Mucosa of rectum (tissue), 2 donors: ENCODE data around the gene TRIM62.
"Not testable (repeated sequence)": the region's sequence is repeated elsewhere in the genome, so short reads cannot be mapped to it uniquely, and the experiment has no call there.

Source experiments
- H3K27ac ChIP-seq, 2 donors: one replicate each; pipeline ENCODE4 v1.7.0; 2013; ENCODE audit warnings: inconsistent platforms in 2 of 2, low read depth in 2 of 2, low read length in 2 of 2
- H3K27me3 ChIP-seq, 2 donors: one replicate each; pipeline ENCODE4 v1.7.0; 2013; ENCODE audit warnings: low read length in 2 of 2; ENCODE audit not compliant: control insufficient read depth in 2 of 2, insufficient read depth in 2 of 2
- H3K36me3 ChIP-seq, 2 donors: one replicate each; pipeline ENCODE4 v1.7.0; 2013; ENCODE audit warnings: low read length in 2 of 2; ENCODE audit not compliant: control insufficient read depth in 2 of 2, insufficient read depth in 2 of 2
- H3K4me1 ChIP-seq, 2 donors: one replicate each; pipeline ENCODE4 v1.7.0; 2013; ENCODE audit warnings: low read length in 2 of 2, mild to moderate bottlenecking in 1 of 2; ENCODE audit not compliant: control insufficient read depth in 2 of 2, insufficient read depth in 2 of 2
- H3K4me3 ChIP-seq, 2 donors: one replicate each; pipeline ENCODE4 v1.7.0; 2013; ENCODE audit warnings: low read length in 2 of 2
- H3K9ac ChIP-seq, 2 donors: one replicate each; pipeline ENCODE4 v1.7.0; 2013; ENCODE audit warnings: low read length in 2 of 2, low read depth in 1 of 2, mild to moderate bottlenecking in 1 of 2
- H3K9me3 ChIP-seq, 2 donors: one replicate each; pipeline ENCODE4 v1.7.0; 2013; ENCODE audit warnings: low read length in 2 of 2; ENCODE audit not compliant: control insufficient read depth in 2 of 2
- donor health status: healthy.
- donor health status: Normal muscosa, but diverticular disease.

TRIM62 gene

DNA sequence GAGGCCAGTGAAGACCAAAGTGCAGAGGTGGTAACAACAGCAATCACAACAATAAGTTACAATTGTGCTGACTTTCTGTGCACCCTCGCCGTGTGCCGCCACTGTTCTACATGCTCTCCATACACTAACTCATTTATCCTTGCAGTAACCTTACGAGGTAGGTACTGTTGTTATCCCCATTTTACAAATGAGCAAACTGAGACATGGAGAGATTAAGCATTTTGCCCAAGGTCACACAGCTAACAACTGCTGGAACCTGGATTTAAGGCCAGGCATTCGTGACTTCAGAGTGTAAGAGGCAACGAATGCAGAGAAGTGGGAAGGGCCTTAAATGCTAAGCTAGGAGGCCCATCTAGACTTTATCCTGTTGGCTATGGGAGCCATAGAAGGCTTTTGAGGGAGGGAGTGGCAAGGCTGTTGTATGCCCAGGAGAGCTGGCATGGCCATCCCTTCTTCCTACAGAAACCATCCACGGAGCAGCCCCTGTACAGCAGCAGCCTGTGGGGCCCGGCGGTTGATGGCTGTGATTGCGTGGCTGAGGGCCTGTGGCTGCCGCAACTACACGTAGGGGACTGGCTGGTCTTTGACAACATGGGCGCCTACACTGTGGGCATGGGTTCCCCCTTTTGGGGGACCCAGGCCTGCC lies 64.3 kb downstream of the TRIM62 start:
- Histone ChIP-seq H3K36me3 (no peaks in the 10 kb centered on the region), H3K4me3 (no peak overlapping the region), H3K9ac (no peak overlapping the region), H3K27me3 (no peaks in the 10 kb centered on the region), H3K4me1 (no peaks in the 10 kb centered on the region), H3K9me3 (no peaks in the 10 kb centered on the region), H3K27ac (no peak overlapping the region)

GRCh38 chr1:33111965-33112364 lies 69.9 kb downstream of the TRIM62 start:
- no peak overlapping the region for H3K9ac ChIP-seq
- no peaks in the 10 kb centered on the region for H3K36me3 ChIP-seq
- H3K9me3 ChIP-seq, result no peaks in the 10 kb centered on the region
- H3K4me3 ChIP-seq, result no peak overlapping the region
- H3K4me1 ChIP-seq, result no peaks in the 10 kb centered on the region
- H3K27ac ChIP-seq, result no peak overlapping the region
- H3K27me3 ChIP-seq, result no peaks in the 10 kb centered on the region

DNA sequence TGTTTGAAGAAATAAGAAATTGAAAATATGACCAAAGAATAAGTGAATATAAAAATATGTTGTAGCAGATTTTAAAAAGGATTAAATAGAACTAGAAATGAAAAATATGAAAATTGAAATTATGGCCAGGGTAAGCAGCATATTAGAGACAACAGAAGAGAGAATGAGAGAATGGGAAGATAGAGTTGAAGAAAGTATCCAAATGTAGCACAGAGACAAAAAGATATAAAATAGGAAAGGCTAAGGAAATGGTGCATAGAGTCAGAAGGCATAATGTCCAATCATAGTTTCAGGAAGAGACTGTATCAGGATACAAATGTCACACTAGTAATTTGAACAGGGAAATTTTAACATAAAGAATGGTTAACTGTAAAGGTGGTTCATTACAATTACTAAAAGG lies 71.4 kb downstream of the TRIM62 start:
- no peaks in the 10 kb centered on the region for H3K27me3 ChIP-seq
- no peak overlapping the region for H3K9ac ChIP-seq
- H3K27ac ChIP-seq, result no peak overlapping the region
- H3K36me3 ChIP-seq, result no peaks in the 10 kb centered on the region
- no peak overlapping the region for H3K4me3 ChIP-seq
- H3K9me3 ChIP-seq, result no peaks in the 10 kb centered on the region
- H3K4me1 ChIP-seq, result no peaks in the 10 kb centered on the region

DNA sequence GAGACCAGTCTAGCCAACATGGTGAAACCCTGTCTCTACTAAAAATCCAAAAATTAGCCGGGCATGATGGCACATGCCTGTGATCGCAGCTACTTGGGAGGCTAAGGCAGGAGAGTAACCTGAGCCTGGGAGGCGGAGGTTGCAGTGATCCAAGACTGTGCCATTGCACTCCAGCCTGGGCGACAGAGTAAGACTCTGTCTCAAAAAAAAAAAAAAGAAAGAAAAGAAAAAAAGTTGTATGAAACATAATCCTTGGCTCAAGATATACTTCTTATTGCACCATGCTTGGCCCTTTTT lies 81.8 kb downstream of the TRIM62 start:
- H3K4me1 ChIP-seq, H3K9ac ChIP-seq, H3K4me3 ChIP-seq, H3K9me3 ChIP-seq, H3K27me3 ChIP-seq: not testable (repeated sequence)
- peaks cover 6 to 15% of the 10 kb centered on the region in 2 donors for H3K36me3 ChIP-seq
- peak overlapping the region in 1 of 2 donors; percentile 48 for H3K27ac ChIP-seq

GRCh38 chr1:33099290-33100118 lies 82.3 kb downstream of the TRIM62 start:
- peak overlapping the region in 1 of 2 donors; percentile 17 for H3K9ac ChIP-seq
- H3K4me1 ChIP-seq, result no peaks in the 10 kb centered on the region
- no peak overlapping the region for H3K4me3 ChIP-seq
- no peaks in the 10 kb centered on the region for H3K27me3 ChIP-seq
- H3K9me3 ChIP-seq, result no peaks in the 10 kb centered on the region
- H3K36me3 ChIP-seq, result peaks cover 6 to 15% of the 10 kb centered on the region in 2 donors
- peak overlapping the region; percentile 58 to 65 for H3K27ac ChIP-seq

- Histone ChIP-seq H3K9me3 (no peaks in the 10 kb centered on the region), H3K4me1 (no peaks in the 10 kb centered on the region), H3K9ac (no peak overlapping the region), H3K27ac (peak overlapping the region in 1 of 2 donors; percentile 65), H3K27me3 (no peaks in the 10 kb centered on the region), H3K4me3 (no peak overlapping the region), H3K36me3 (peaks cover 6 to 13% of the 10 kb centered on the region in 2 donors)
These were observed 83.5 kb downstream of the TRIM62 start for GRCh38 chr1:33098371-33098770.

DNA sequence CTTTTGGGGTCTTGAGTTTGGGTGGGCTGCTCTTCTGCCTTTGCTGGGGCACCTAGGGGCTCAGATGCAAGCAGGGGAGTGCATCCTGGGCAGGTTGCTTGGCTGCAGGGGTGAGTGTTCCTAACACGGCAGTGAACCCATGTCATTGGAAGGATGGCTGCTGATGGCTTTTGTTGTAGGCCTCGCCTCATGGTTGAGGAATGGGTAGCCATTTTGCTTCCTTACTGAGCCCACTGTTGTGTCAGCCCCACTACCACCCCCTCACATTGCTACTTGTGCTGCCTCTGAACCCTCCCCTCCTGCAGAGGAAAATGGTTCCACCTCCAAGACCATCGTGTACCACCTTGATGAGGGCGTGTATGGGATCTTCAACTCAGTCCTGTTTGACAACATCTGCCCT lies 84.1 kb downstream of the TRIM62 start:
- Histone ChIP-seq H3K9me3 (no peaks in the 10 kb centered on the region), H3K9ac (no peak overlapping the region), H3K36me3 (peaks cover 4 to 12% of the 10 kb centered on the region in 2 donors), H3K27ac (no peak overlapping the region), H3K4me3 (no peak overlapping the region), H3K27me3 (no peaks in the 10 kb centered on the region), H3K4me1 (no peaks in the 10 kb centered on the region)

DNA sequence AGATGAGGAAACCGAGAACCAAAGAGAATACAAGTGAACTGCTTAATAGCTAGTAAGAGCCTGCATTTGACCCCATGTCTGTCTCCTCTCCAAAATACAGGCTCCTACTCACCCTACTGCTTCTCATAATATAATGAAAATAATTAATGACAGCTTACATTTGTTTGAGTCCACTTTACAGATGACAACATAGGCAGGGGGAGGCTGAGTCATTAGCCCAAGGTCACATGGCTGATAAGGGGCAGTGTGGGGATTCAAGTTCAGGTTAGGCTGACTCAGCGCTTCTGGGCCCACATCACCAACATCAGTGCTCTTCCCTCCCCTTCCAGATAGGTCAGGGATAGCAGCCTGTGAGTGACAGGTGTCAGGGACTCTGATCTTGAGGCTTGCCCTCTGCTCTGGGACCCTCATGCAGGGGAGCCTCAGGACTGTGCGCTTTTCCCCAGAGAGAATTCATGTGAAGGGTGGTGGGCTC lies 84.7 kb downstream of the TRIM62 start:
- Histone ChIP-seq H3K27me3 (no peaks in the 10 kb centered on the region), H3K36me3 (peaks cover 4 to 8% of the 10 kb centered on the region in 2 donors), H3K9ac (no peak overlapping the region), H3K4me1 (no peaks in the 10 kb centered on the region), H3K4me3 (no peak overlapping the region), H3K9me3 (no peaks in the 10 kb centered on the region), H3K27ac (no peak overlapping the region)

- Histone ChIP-seq H3K4me3 (no peak overlapping the region), H3K4me1 (no peaks in the 10 kb centered on the region), H3K9me3 (no peaks in the 10 kb centered on the region), H3K9ac (no peak overlapping the region), H3K36me3 (peaks cover 0 to 8% of the 10 kb centered on the region in 2 donors), H3K27ac (no peak overlapping the region), H3K27me3 (no peaks in the 10 kb centered on the region)
These were observed 85.4 kb downstream of the TRIM62 start for GRCh38 chr1:33096363-33097005.
